Naive B cell (primary cell): ENCODE results near the gene PRKAR2A. TPM values are rescaled to one million over a fixed set of nuclear protein-coding genes. Genes with fewer than 3 reads are reported as not detected.

Experiments used
- ATAC-seq, 2 donors: fragments of 150-1000 bp; cut with Tn5 transposase; 2 replicates each; pipeline ENCODE4 v1.10.0; 2021; ENCODE audit warnings: low read depth in 2 of 2, mild to moderate bottlenecking in 2 of 2, moderate library complexity in 2 of 2
- DNase-seq: peaks from one replicate; pipeline ENCODE4 v3.0.0; 2022
- H3K27ac Mint-ChIP-seq, 6 donors: one replicate each; pipeline ENCODE4 v1.8.0; 2020 to 2022; ENCODE audit warnings: mild to moderate bottlenecking in 6 of 6, mixed read lengths in 6 of 6, moderate library complexity in 5 of 6, inconsistent platforms in 2 of 6
- H3K27me3 Mint-ChIP-seq, 3 donors: one replicate each; pipeline ENCODE4 v1.8.0; 2021 to 2022; ENCODE audit warnings: mixed read lengths in 3 of 3, mild to moderate bottlenecking in 1 of 3
- H3K36me3 Mint-ChIP-seq, 2 donors: one replicate each; pipeline ENCODE4 v1.8.0; 2020 to 2022; ENCODE audit warnings: mixed read lengths in 2 of 2, inconsistent platforms in 1 of 2, mild to moderate bottlenecking in 1 of 2
- H3K4me1 Mint-ChIP-seq, 3 donors: one replicate each; pipeline ENCODE4 v1.8.0; 2020 to 2022; ENCODE audit warnings: mixed read lengths in 3 of 3, inconsistent platforms in 1 of 3, mild to moderate bottlenecking in 1 of 3, moderate library complexity in 1 of 3
- H3K4me3 Mint-ChIP-seq, 8 donors: one replicate each; pipeline ENCODE4 v1.8.0; 2020 to 2022; ENCODE audit warnings: mild to moderate bottlenecking in 8 of 8, mixed read lengths in 8 of 8, moderate library complexity in 8 of 8, inconsistent platforms in 2 of 8
- H3K9me3 Mint-ChIP-seq, 7 donors: one replicate each; pipeline ENCODE4 v1.8.0; 2020 to 2022; ENCODE audit warnings: mixed read lengths in 7 of 7, mild to moderate bottlenecking in 5 of 7, inconsistent platforms in 2 of 7, moderate library complexity in 1 of 7
- polyA plus RNA-seq, 6 donors: library from polyadenylated mRNA; unstranded; fragments of 300-500 nt; fragmentation: Illumina TruSeq; gene quantifications; one replicate each; pipeline ENCODE4 v1.2.3, GENCODE V29; 2021; ENCODE audit warnings: low read depth in 6 of 6

The PRKAR2A gene
- polyA plus RNA-seq, 6 donors from 2014 or later: 6.8 to 11.3 (median 9.2) TPM

- DNase-seq: no peak
- H3K4me1 Mint-ChIP-seq: peaks cover 19 to 32% (median 26%) of the 10 kb centered on the region in 3 donors
- H3K9me3 Mint-ChIP-seq: peaks cover 0 to 4% (median 0%) of the 10 kb centered on the region in 7 donors
- H3K36me3 Mint-ChIP-seq: peaks cover 8% of the 10 kb centered on the region in 2 donors
- no peak for ATAC-seq
- no peaks in the 10 kb centered on the region for H3K27me3 Mint-ChIP-seq
- no peak overlapping the region for H3K4me3 Mint-ChIP-seq
- no peak overlapping the region for H3K27ac Mint-ChIP-seq
These were observed 148.8 kb downstream of the PRKAR2A start for GRCh38 chr3:48698891-48699290.

GRCh38 chr3:48697952-48698351, 149.7 kb downstream of the PRKAR2A start:
- Mint-ChIP-seq H3K27me3 (no peaks in the 10 kb centered on the region), H3K36me3 (peaks cover 6 to 8% of the 10 kb centered on the region in 2 donors), H3K9me3 (peaks cover 0 to 4% (median 0%) of the 10 kb centered on the region in 7 donors), H3K27ac (no peak overlapping the region), H3K4me3 (no peak overlapping the region), H3K4me1 (peaks cover 19 to 32% (median 24%) of the 10 kb centered on the region in 3 donors)
- ATAC-seq: no peak
- DNase-seq: no peak

GRCh38 chr3:48696601-48697000, 151.1 kb downstream of the PRKAR2A start:
- Mint-ChIP-seq H3K27me3 (no peaks in the 10 kb centered on the region), H3K9me3 (no peaks in the 10 kb centered on the region), H3K4me1 (peaks cover 12 to 27% (median 17%) of the 10 kb centered on the region in 3 donors), H3K4me3 (no peak overlapping the region), H3K27ac (peak overlapping the region in 2 of 6 donors; percentile 38 to 47), H3K36me3 (no peaks in the 10 kb centered on the region)
- DNase-seq: no peak
- no peak for ATAC-seq

Other genes starting within 250 kb of the PRKAR2A start
- gene UQCRC1, start 238.2 kb downstream of the PRKAR2A start, polyA plus RNA-seq: 100 to 1,000 TPM; 152 to 385 (median 155) TPM
- gene TMEM89, start 226.1 kb downstream of the PRKAR2A start, polyA plus RNA-seq: not detected
- 1 to 10 TPM in 2 of 6 donors, under 1 TPM in 3, not detected in 1; 0.25 to 1.7 (median 0.97) TPM for gene SLC26A6, start 212.4 kb downstream of the PRKAR2A start, polyA plus RNA-seq
- gene CELSR3, start 185.0 kb downstream of the PRKAR2A start, polyA plus RNA-seq: under 1 TPM in 1 of 6 donors, not detected in 5; 0.28 TPM
- gene NCKIPSD, start 162.0 kb downstream of the PRKAR2A start, polyA plus RNA-seq: 10 to 100 TPM in 1 of 6 donors, 1 to 10 TPM in 5; 3.3 to 11.2 (median 4.9) TPM
- gene IP6K2, start 130.7 kb downstream of the PRKAR2A start, polyA plus RNA-seq: 10 to 100 TPM; 53.6 to 96.9 (median 68.7) TPM
- gene SLC25A20, start 51.0 kb upstream of the PRKAR2A start, polyA plus RNA-seq: 10 to 100 TPM in 4 of 6 donors, 1 to 10 TPM in 2; 7.0 to 37.1 (median 11.6) TPM
- 100 to 1,000 TPM; 109 to 192 (median 122) TPM for gene ARIH2, start 71.0 kb upstream of the PRKAR2A start, polyA plus RNA-seq
- 10 to 100 TPM in 5 of 6 donors, 1 to 10 TPM in 1; 2.6 to 17.8 (median 15.1) TPM for gene P4HTM, start 142.4 kb upstream of the PRKAR2A start, polyA plus RNA-seq
- gene WDR6, start 159.5 kb upstream of the PRKAR2A start, polyA plus RNA-seq: 100 to 1,000 TPM in 4 of 6 donors, 10 to 100 TPM in 2; 94.3 to 112 (median 106) TPM
- 10 to 100 TPM; 25.4 to 40.6 (median 27.5) TPM for gene DALRD3, start 170.7 kb upstream of the PRKAR2A start, polyA plus RNA-seq
- 100 to 1,000 TPM; 124 to 177 (median 143) TPM for gene NDUFAF3, start 174.2 kb upstream of the PRKAR2A start, polyA plus RNA-seq
- gene IMPDH2, start 181.5 kb upstream of the PRKAR2A start, polyA plus RNA-seq: 100 to 1,000 TPM in 3 of 6 donors, 10 to 100 TPM in 3; 78.6 to 117 (median 97.6) TPM
- gene QRICH1, start 246.2 kb upstream of the PRKAR2A start, polyA plus RNA-seq: 10 to 100 TPM; 15.3 to 34.5 (median 26.1) TPM